GM19468 (cell line): ENCODE results near the gene YAF2.

ENCODE experiments used
- ATAC-seq: cut with Tn5 transposase; IDR thresholded peaks from one replicate; pipeline ENCODE4 v1.9.1; 2021; ENCODE audit warnings: mild to moderate bottlenecking, moderate library complexity, moderate number of reproducible peaks; ENCODE audit not compliant: unreplicated experiment; ENCODE audit errors: extremely low read depth

Gene YAF2

DNA sequence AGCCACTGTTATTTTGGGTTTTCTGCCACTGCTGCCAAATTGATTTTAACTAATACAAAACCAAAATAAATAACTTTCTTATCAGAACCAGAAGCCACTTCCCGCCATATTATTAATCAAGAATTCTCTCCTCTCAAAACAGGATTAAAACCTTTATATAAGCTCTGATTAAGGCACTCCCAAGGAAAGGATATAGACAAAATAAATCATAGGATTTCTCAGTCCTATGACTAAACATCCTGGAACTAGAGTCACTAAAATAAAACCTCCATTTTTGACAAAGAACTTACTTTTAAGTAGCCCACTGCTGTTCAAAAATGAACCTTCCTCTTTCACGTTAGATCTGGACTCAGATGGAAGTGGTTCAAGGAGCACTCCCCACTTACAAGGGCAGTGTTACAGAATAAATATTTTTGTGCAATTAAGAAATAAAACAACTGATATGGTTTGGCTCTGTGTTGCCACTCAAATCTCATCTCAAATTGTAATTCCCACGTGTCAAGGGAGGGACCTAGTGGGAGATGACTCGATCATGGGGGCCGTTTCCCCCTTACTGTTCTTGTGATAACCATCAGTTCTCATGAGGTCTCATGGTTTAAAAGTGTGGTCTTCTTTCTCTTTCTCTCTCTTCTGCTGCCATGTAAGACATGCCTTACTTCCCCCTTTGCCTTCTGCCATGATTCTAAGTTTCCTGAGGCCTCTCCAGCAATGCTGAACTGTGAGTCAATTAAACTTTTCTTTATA, 119.7 kb downstream of the YAF2 start:
- no peak for ATAC-seq

DNA sequence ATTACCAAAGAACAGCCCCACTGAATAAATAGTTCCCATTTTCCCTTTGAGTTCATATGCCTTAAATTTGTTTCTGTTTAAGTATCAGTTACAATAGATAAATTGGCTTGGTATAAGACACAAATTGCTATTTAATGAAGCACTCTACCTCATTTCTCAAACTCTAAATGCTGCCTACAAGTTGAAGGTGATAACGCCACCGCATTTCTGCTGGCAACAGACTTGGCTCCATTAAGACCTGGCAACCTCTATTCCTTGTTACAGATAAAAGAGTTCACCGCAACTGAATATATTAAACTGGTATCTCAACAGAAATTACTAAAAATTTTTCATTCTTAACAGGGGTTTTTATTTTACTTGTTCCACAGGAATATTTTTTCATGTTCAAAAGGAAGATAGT, 129.0 kb downstream of the YAF2 start:
- ATAC-seq = no peak
